BLaER1 (cell line): ENCODE results near the gene NACA2.
"Not testable (repeated sequence)": the region's sequence is repeated elsewhere in the genome, so short reads cannot be mapped to it uniquely, and the experiment has no call there.

Source experiments
- H3K27ac ChIP-seq: shearing (Covaris generic); formaldehyde crosslinking; 2 replicates; pipeline ENCODE4 v1.8.1; 2022
- H3K27me3 ChIP-seq: shearing (Covaris generic); formaldehyde crosslinking; 2 replicates; pipeline ENCODE4 v1.8.1; 2022
- H3K36me3 ChIP-seq: shearing (Covaris generic); formaldehyde crosslinking; 2 replicates; pipeline ENCODE4 v1.8.1; 2022
- H3K4me1 ChIP-seq: shearing (Covaris generic); formaldehyde crosslinking; 2 replicates; pipeline ENCODE4 v1.8.1; 2022
- H3K4me2 ChIP-seq: shearing (Covaris generic); formaldehyde crosslinking; 2 replicates; pipeline ENCODE4 v1.8.1; 2022
- H3K4me3 ChIP-seq: shearing (Covaris generic); formaldehyde crosslinking; 2 replicates; pipeline ENCODE4 v1.8.1; 2022
- H3K9ac ChIP-seq: shearing (Covaris generic); formaldehyde crosslinking; 2 replicates; pipeline ENCODE4 v1.8.1; 2022
- H3K9me3 ChIP-seq: shearing (Covaris generic); formaldehyde crosslinking; 2 replicates; pipeline ENCODE4 v1.8.1; 2022
- H4K20me1 ChIP-seq: shearing (Covaris generic); formaldehyde crosslinking; 2 replicates; pipeline ENCODE4 v1.8.1; 2022
- Cebpa-rat ChIP-seq: shearing (Covaris generic); IDR thresholded peaks from 2 replicates; pipeline ENCODE4 v1.8.1; 2022

Gene NACA2

GRCh38 chr17:61582593-61582992 lies 8.4 kb downstream of the NACA2 start:
- no peak overlapping the region for H3K4me2 ChIP-seq
- H3K9ac ChIP-seq = no peak overlapping the region
- no peaks in the 10 kb centered on the region for H3K9me3 ChIP-seq
- no peak overlapping the region for H3K4me3 ChIP-seq
- H3K36me3 ChIP-seq = no peaks in the 10 kb centered on the region
- no peaks in the 10 kb centered on the region for H3K4me1 ChIP-seq
- TF ChIP-seq Cebpa-rat = no peak
- no peaks in the 10 kb centered on the region for H3K27me3 ChIP-seq
- H4K20me1 ChIP-seq = no peaks in the 10 kb centered on the region
- no peak overlapping the region for H3K27ac ChIP-seq

DNA sequence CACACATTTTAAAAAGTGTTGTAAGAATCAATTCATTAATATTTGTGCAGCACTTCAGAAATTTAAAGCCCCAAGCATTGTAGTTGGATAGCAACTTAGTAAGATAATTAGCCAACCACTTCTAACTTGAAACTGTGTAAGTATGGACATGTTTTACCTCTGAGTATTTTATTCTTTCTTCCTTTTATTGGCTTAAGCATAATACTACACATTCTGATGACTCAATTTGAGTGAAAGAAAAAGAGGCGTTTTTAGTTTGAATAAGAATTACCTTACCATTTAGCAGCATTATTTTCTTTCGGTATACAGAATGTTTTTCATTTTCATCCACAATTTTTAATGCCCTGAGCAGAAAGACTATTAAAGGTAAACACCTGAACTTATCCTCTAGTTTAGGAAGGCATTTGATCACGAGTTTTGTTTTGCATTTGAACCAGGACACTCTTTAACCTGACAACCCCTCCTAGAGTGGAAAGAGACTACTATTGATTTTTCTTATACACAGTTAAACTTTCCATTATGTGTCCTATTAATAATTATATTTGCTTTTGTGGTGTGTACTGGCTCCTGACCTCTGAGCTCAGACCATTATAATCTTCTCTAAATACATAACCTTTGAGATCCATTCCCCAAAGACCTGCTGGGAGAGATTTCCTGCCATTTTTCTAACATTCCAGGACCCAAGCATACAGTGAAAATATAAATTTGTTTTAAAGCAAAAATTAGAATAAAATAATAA lies 9.2 kb downstream of the NACA2 start:
- H3K27ac ChIP-seq = no peak overlapping the region
- H4K20me1 ChIP-seq = no peaks in the 10 kb centered on the region
- H3K4me1 ChIP-seq = no peaks in the 10 kb centered on the region
- no peaks in the 10 kb centered on the region for H3K9me3 ChIP-seq
- no peak for TF ChIP-seq Cebpa-rat
- H3K27me3 ChIP-seq = no peaks in the 10 kb centered on the region
- no peak overlapping the region for H3K4me2 ChIP-seq
- H3K4me3 ChIP-seq = no peak overlapping the region
- no peaks in the 10 kb centered on the region for H3K36me3 ChIP-seq
- H3K9ac ChIP-seq = no peak overlapping the region

GRCh38 chr17:61580502-61580901 lies 10.5 kb downstream of the NACA2 start:
- no peak for TF ChIP-seq Cebpa-rat
- Histone ChIP-seq H3K9ac (no peak overlapping the region), H3K27ac (no peak overlapping the region), H3K4me1 (no peaks in the 10 kb centered on the region), H3K4me3 (no peak overlapping the region), H3K4me2 (no peak overlapping the region), H3K36me3 (no peaks in the 10 kb centered on the region), H3K27me3 (no peaks in the 10 kb centered on the region), H4K20me1 (no peaks in the 10 kb centered on the region), H3K9me3 (no peaks in the 10 kb centered on the region)

GRCh38 chr17:61579961-61580360 lies 11.1 kb downstream of the NACA2 start:
- Histone ChIP-seq H3K9ac (no peak overlapping the region), H3K27ac (no peak overlapping the region), H3K4me1 (no peaks in the 10 kb centered on the region), H3K4me3 (no peak overlapping the region), H3K36me3 (no peaks in the 10 kb centered on the region), H3K9me3 (no peaks in the 10 kb centered on the region), H3K27me3 (no peaks in the 10 kb centered on the region), H4K20me1 (no peaks in the 10 kb centered on the region), H3K4me2 (no peak overlapping the region)
- no peak for TF ChIP-seq Cebpa-rat

DNA sequence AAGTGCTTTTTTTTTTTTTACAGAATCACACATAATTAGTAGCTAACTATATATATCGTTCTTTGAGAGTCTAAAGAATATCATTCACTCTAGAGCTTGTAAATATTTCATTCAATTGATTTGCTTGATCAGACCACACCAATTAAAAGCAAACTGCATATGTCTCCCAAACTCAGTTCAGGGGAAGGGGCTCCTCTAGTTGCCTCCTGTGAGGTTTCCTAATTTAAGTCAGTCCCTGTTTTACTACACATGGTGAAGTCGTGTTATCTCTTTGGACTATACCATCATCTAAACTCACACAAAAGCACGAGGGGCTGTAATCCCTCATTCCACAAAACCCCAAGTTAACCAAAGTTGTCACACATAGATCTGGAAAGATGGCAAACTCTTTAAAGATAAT lies 11.7 kb downstream of the NACA2 start:
- no peak overlapping the region for H3K4me3 ChIP-seq
- H3K27me3 ChIP-seq = no peaks in the 10 kb centered on the region
- no peaks in the 10 kb centered on the region for H3K9me3 ChIP-seq
- no peaks in the 10 kb centered on the region for H3K4me1 ChIP-seq
- no peak for TF ChIP-seq Cebpa-rat
- no peaks in the 10 kb centered on the region for H3K36me3 ChIP-seq
- H4K20me1 ChIP-seq = no peaks in the 10 kb centered on the region
- no peak overlapping the region for H3K4me2 ChIP-seq
- no peak overlapping the region for H3K27ac ChIP-seq
- H3K9ac ChIP-seq = no peak overlapping the region

DNA sequence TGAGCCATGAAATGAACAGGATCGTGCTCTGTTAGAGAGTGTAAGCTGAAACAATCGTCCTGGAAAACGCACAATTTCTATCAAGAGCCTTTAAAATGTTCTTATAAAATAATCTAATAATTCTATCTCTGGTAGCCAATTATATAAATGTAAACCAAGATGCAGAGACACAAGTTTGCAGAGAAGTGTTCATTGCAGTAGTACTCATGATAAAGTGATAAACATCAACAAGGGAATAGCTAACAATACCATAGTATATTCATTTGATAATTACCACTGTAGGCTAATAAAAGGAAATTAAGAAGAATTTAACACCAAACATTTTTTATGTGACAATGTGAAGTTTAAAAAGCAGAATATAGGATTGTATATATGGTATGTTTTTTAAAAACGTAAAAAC lies 12.4 kb downstream of the NACA2 start:
- Histone ChIP-seq H3K36me3 (no peaks in the 10 kb centered on the region), H3K4me3 (no peak overlapping the region), H3K4me1 (no peaks in the 10 kb centered on the region), H3K9ac (no peak overlapping the region), H3K27me3 (no peaks in the 10 kb centered on the region), H3K27ac (no peak overlapping the region), H3K9me3 (no peaks in the 10 kb centered on the region), H3K4me2 (no peak overlapping the region), H4K20me1 (no peaks in the 10 kb centered on the region)
- TF ChIP-seq Cebpa-rat = no peak

GRCh38 chr17:61575983-61576382 lies 15.0 kb downstream of the NACA2 start:
- Histone ChIP-seq H3K27me3 (no peaks in the 10 kb centered on the region), H4K20me1 (no peaks in the 10 kb centered on the region), H3K27ac (no peak overlapping the region), H3K4me2 (no peak overlapping the region), H3K9ac (no peak overlapping the region), H3K4me3 (no peak overlapping the region), H3K9me3 (peaks cover under 1% of the 10 kb centered on the region), H3K4me1 (no peaks in the 10 kb centered on the region), H3K36me3 (no peaks in the 10 kb centered on the region)
- TF ChIP-seq Cebpa-rat = no peak

- Histone ChIP-seq H3K9me3 (peaks cover 5% of the 10 kb centered on the region), H3K4me2 (no peak overlapping the region), H3K4me3 (no peak overlapping the region), H3K4me1 (no peaks in the 10 kb centered on the region), H4K20me1 (no peaks in the 10 kb centered on the region), H3K27ac (no peak overlapping the region), H3K36me3 (no peaks in the 10 kb centered on the region), H3K27me3 (no peaks in the 10 kb centered on the region), H3K9ac (no peak overlapping the region)
- TF ChIP-seq Cebpa-rat = no peak
Measured at GRCh38 chr17:61575352-61575975, 15.6 kb downstream of the NACA2 start.

GRCh38 chr17:61574542-61575351 lies 16.3 kb downstream of the NACA2 start:
- H3K27me3 ChIP-seq = no peaks in the 10 kb centered on the region
- TF ChIP-seq Cebpa-rat = no peak
- H4K20me1 ChIP-seq = no peaks in the 10 kb centered on the region
- H3K4me1 ChIP-seq = no peaks in the 10 kb centered on the region
- H3K4me2 ChIP-seq = no peak overlapping the region
- no peak overlapping the region for H3K9ac ChIP-seq
- H3K36me3 ChIP-seq = no peaks in the 10 kb centered on the region
- H3K27ac ChIP-seq = no peak overlapping the region
- H3K4me3 ChIP-seq = no peak overlapping the region
- H3K9me3 ChIP-seq = peaks cover 10% of the 10 kb centered on the region

GRCh38 chr17:61572547-61572946 lies 18.5 kb downstream of the NACA2 start:
- H3K9me3 ChIP-seq = peaks cover 11% of the 10 kb centered on the region
- not testable (repeated sequence) for H3K4me2 ChIP-seq, H4K20me1 ChIP-seq, H3K36me3 ChIP-seq, H3K4me3 ChIP-seq, H3K4me1 ChIP-seq, H3K27ac ChIP-seq, H3K9ac ChIP-seq, H3K27me3 ChIP-seq
